Nephron (organoid): ENCODE data around the gene TYW1B.
"Not testable (repeated sequence)": the region's sequence is repeated elsewhere in the genome, so short reads cannot be mapped to it uniquely, and the experiment has no call there.

Experiments
- H3K27ac Mint-ChIP-seq, 3 experiments: 2 replicates each; pipeline ENCODE4 v1.8.0; 2020; ENCODE audit warnings: mixed read lengths in 3 of 3, mild to moderate bottlenecking in 2 of 3, moderate library complexity in 1 of 3
- H3K27me3 Mint-ChIP-seq: 2 replicates; pipeline ENCODE4 v1.8.0; 2021; ENCODE audit warnings: low read depth, mild to moderate bottlenecking, moderate library complexity, mixed read lengths
- H3K36me3 Mint-ChIP-seq: 2 replicates; pipeline ENCODE4 v1.8.0; 2020; ENCODE audit warnings: low read depth, mixed read lengths
- H3K4me1 Mint-ChIP-seq: 2 replicates; pipeline ENCODE4 v1.8.0; 2020; ENCODE audit warnings: mixed read lengths
- H3K4me3 Mint-ChIP-seq, 3 experiments: 2 replicates each; pipeline ENCODE4 v1.8.0; 2020; ENCODE audit warnings: mild to moderate bottlenecking in 3 of 3, mixed read lengths in 3 of 3, moderate library complexity in 2 of 3
- H3K9me3 Mint-ChIP-seq: 2 replicates; pipeline ENCODE4 v1.8.0; 2020; ENCODE audit warnings: mixed read lengths
- TF ChIP-seq, protein P1 (sequence below), 3 experiments: fragments of 200-600 bp; sonication (generic); IDR thresholded peaks; one replicate each; pipeline ENCODE4 v1.5.0; 2021; ENCODE audit warnings: antibody characterized with exemption in 3 of 3; ENCODE audit not compliant: unreplicated experiment in 3 of 3

Gene TYW1B

DNA sequence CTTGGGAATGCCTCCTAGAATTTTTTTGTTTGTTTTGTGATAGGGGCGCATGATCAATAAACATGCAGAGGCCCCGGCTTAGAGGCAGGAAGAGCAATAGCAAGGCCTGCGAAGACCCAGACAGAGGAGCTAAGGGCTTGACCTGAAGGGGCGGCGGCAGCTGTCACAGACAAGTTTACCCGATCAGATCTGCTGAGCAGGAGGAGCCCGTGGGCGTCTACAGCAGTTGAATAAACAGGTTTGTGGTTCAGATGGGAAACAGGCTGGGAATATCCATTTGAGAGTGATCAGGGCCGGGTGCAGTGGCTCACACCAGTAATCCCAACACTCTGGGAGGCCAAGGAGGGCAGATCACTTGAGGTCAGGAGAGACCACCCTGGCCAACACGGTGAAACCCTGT is 289.9 kb downstream of the TYW1B start:
- H3K9me3 Mint-ChIP-seq = no peaks in the 10 kb centered on the region
- H3K27me3 Mint-ChIP-seq = peaks cover 8% of the 10 kb centered on the region
- no peak overlapping the region for H3K4me3 Mint-ChIP-seq
- H3K4me1 Mint-ChIP-seq = peaks cover 5% of the 10 kb centered on the region
- no peaks in the 10 kb centered on the region for H3K36me3 Mint-ChIP-seq
- H3K27ac Mint-ChIP-seq = peak overlapping the region in 1 of 3 experiments; percentile 33
- TF ChIP-seq, protein P1, sequence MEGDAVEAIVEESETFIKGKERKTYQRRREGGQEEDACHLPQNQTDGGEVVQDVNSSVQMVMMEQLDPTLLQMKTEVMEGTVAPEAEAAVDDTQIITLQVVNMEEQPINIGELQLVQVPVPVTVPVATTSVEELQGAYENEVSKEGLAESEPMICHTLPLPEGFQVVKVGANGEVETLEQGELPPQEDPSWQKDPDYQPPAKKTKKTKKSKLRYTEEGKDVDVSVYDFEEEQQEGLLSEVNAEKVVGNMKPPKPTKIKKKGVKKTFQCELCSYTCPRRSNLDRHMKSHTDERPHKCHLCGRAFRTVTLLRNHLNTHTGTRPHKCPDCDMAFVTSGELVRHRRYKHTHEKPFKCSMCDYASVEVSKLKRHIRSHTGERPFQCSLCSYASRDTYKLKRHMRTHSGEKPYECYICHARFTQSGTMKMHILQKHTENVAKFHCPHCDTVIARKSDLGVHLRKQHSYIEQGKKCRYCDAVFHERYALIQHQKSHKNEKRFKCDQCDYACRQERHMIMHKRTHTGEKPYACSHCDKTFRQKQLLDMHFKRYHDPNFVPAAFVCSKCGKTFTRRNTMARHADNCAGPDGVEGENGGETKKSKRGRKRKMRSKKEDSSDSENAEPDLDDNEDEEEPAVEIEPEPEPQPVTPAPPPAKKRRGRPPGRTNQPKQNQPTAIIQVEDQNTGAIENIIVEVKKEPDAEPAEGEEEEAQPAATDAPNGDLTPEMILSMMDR (IDR thresholded peaks at IDR 0.05; ENCODE audit: unreplicated experiment in 3 of 3) = no peak

DNA sequence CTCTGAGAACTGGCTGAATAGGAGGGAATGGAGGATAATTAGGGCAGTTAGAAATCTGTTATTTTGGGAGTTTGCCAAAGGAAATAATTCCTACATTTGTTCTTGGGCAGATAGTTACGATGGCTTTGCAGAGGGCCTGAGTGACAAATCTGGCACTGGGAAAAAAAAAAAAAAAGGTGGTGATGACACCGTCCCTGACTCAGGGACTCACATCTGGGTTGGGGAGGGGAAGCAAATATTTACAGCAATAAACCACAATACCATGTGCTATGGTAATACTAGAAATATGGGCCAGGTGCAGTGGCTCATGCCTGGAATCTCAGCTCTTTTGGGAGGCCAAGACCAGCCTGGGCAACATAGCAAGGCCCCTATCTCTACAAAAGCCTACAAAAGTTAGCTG is 292.0 kb downstream of the TYW1B start:
- H3K36me3 Mint-ChIP-seq, H3K4me3 Mint-ChIP-seq, H3K27ac Mint-ChIP-seq, H3K27me3 Mint-ChIP-seq, H3K4me1 Mint-ChIP-seq, H3K9me3 Mint-ChIP-seq: not testable (repeated sequence)

DNA sequence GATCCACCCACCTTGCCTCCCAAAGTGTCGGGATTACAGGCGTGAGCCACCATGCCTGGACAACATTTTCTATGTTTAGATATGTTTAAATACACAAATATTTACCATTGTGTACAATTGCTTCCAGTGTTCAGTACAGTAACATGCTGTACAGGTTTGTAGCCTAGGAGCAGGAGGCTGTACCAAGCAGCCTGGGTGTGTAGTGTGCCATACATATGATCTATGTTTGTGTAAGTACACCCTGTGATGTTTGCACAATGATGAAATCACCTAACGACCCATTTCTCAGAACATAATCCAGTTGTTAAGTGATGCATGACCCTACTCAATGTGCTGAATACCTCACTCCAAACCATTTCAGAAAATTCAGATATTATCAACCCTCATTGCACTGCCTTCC is 297.0 kb downstream of the TYW1B start:
- H3K4me3 Mint-ChIP-seq, H3K4me1 Mint-ChIP-seq, H3K9me3 Mint-ChIP-seq, H3K27ac Mint-ChIP-seq, H3K36me3 Mint-ChIP-seq, H3K27me3 Mint-ChIP-seq: not testable (repeated sequence)
